DND-41 (cell line): ENCODE results near the gene MAP1LC3B2.

Experiments
- ATAC-seq: fragments of 200-7000 bp; cut with Tn5 transposase; 3 replicates; pipeline ENCODE4 v1.9.1; 2021; ENCODE audit warnings: low read depth; ENCODE audit not compliant: insufficient read depth
- DNase-seq: peaks from one replicate; pipeline ENCODE4 v3.0.0-alpha.2; 2020
- H2AFZ ChIP-seq: 2 replicates; pipeline ENCODE4 v1.6.0; 2012; ENCODE audit warnings: low read depth, low read length
- H3K27ac ChIP-seq: 2 replicates; pipeline ENCODE4 v1.5.1; 2012; ENCODE audit warnings: low read length, inconsistent platforms
- H3K27me3 ChIP-seq: fragments of 200-600 bp; sonication (generic); 2 replicates; pipeline ENCODE4 v1.6.0; 2012; ENCODE audit warnings: low read length, mild to moderate bottlenecking, inconsistent platforms; ENCODE audit not compliant: insufficient read depth, poor library complexity
- H3K36me3 ChIP-seq: 2 replicates; pipeline ENCODE4 v1.5.1; 2012; ENCODE audit warnings: low read length, inconsistent platforms; ENCODE audit not compliant: insufficient read depth
- H3K4me1 ChIP-seq: 2 replicates; pipeline ENCODE4 v1.5.1; 2012; ENCODE audit warnings: mild to moderate bottlenecking, low read length; ENCODE audit not compliant: insufficient read depth
- H3K4me2 ChIP-seq: 2 replicates; pipeline ENCODE4 v1.6.0; 2012; ENCODE audit warnings: mild to moderate bottlenecking, moderate library complexity, low read length, inconsistent platforms; ENCODE audit not compliant: insufficient read depth
- H3K4me3 ChIP-seq, 2 experiments: fragments of 200-600 bp in 1 of 2; shearing (Covaris generic) in 1 of 2; 2 replicates each; pipeline ENCODE4 v1.5.1; 2012 to 2016; ENCODE audit warnings: inconsistent platforms in 2 of 2, low read length in 2 of 2, mild to moderate bottlenecking in 2 of 2, low read depth in 1 of 2, moderate library complexity in 1 of 2
- H3K79me2 ChIP-seq: 2 replicates; pipeline ENCODE4 v1.6.0; 2012; ENCODE audit warnings: low read length, inconsistent platforms; ENCODE audit not compliant: insufficient read depth
- H3K9ac ChIP-seq: 2 replicates; pipeline ENCODE4 v1.6.0; 2012; ENCODE audit warnings: low read depth, mild to moderate bottlenecking, inconsistent platforms, low read length, moderate library complexity
- H3K9me3 ChIP-seq: 2 replicates; pipeline ENCODE4 v1.5.1; 2012; ENCODE audit warnings: low read length, moderate library complexity, mild to moderate bottlenecking, inconsistent platforms; ENCODE audit not compliant: insufficient read depth, severe bottlenecking
- H4K20me1 ChIP-seq: 2 replicates; pipeline ENCODE4 v1.6.0; 2012; ENCODE audit warnings: low read length; ENCODE audit not compliant: insufficient read depth
- CTCF ChIP-seq: IDR thresholded peaks from 2 replicates; pipeline ENCODE4 v1.5.1; 2012; ENCODE audit warnings: borderline replicate concordance, low read length, moderate library complexity, mild to moderate bottlenecking; ENCODE audit not compliant: poor library complexity, severe bottlenecking; ENCODE audit errors: extremely low read depth
- EZH2 ChIP-seq: IDR thresholded peaks from 3 replicates; pipeline ENCODE4 v1.6.1; 2012; ENCODE audit warnings: borderline replicate concordance, low read depth, mild to moderate bottlenecking, moderate library complexity, low read length, inconsistent platforms; ENCODE audit not compliant: severe bottlenecking

Gene MAP1LC3B2

GRCh38 chr12:116551151-116551550, 8.0 kb upstream of the MAP1LC3B2 start:
- ATAC-seq = no peak
- no peaks in the 10 kb centered on the region for H3K27me3 ChIP-seq
- no peak overlapping the region for H3K4me2 ChIP-seq
- H3K27ac ChIP-seq = no peak overlapping the region
- no peak overlapping the region for H3K9ac ChIP-seq
- no peak for DNase-seq
- H3K4me3 ChIP-seq = no peak overlapping the region
- TF ChIP-seq EZH2 (no peak), CTCF (no peak)
- peaks cover 11% of the 10 kb centered on the region for H3K4me1 ChIP-seq
- H3K79me2 ChIP-seq = no peaks in the 10 kb centered on the region
- no peaks in the 10 kb centered on the region for H4K20me1 ChIP-seq
- no peaks in the 10 kb centered on the region for H3K36me3 ChIP-seq
- no peak overlapping the region for H2AFZ ChIP-seq
- no peaks in the 10 kb centered on the region for H3K9me3 ChIP-seq

- H4K20me1 ChIP-seq = no peaks in the 10 kb centered on the region
- TF ChIP-seq EZH2 = no peak
- no peak for TF ChIP-seq CTCF
- H2AFZ ChIP-seq = no peak overlapping the region
- H3K4me3 ChIP-seq = no peak overlapping the region
- peaks cover 11% of the 10 kb centered on the region for H3K4me1 ChIP-seq
- no peak for ATAC-seq
- H3K9ac ChIP-seq = no peak overlapping the region
- H3K36me3 ChIP-seq = no peaks in the 10 kb centered on the region
- H3K9me3 ChIP-seq = no peaks in the 10 kb centered on the region
- H3K27ac ChIP-seq = no peak overlapping the region; the same call in 1 of the 2 replicates
- no peak for DNase-seq
- no peaks in the 10 kb centered on the region for H3K79me2 ChIP-seq
- H3K4me2 ChIP-seq = no peak overlapping the region
- H3K27me3 ChIP-seq = no peaks in the 10 kb centered on the region
Observed at GRCh38 chr12:116551619-116551951, 7.6 kb upstream of the MAP1LC3B2 start.

GRCh38 chr12:116551952-116552772, 7.0 kb upstream of the MAP1LC3B2 start:
- H3K4me1 ChIP-seq = peaks cover 16% of the 10 kb centered on the region
- DNase-seq = no peak
- H3K4me3 ChIP-seq = no peak overlapping the region
- no peaks in the 10 kb centered on the region for H3K36me3 ChIP-seq
- H3K27ac ChIP-seq = no peak overlapping the region; the same call in 1 of the 2 replicates
- no peak for TF ChIP-seq CTCF
- no peak overlapping the region for H2AFZ ChIP-seq
- H3K9me3 ChIP-seq = no peaks in the 10 kb centered on the region
- H3K79me2 ChIP-seq = no peaks in the 10 kb centered on the region
- H3K4me2 ChIP-seq = no peak overlapping the region
- H4K20me1 ChIP-seq = no peaks in the 10 kb centered on the region
- H3K27me3 ChIP-seq = no peaks in the 10 kb centered on the region
- ATAC-seq = no peak
- H3K9ac ChIP-seq = no peak overlapping the region
